ENCODE results near the gene CDH12.

GRCh38 chr5:22250528-22250927 lies 602.6 kb downstream of the CDH12 start:
- no peak for TF ChIP-seq CTCF (IDR thresholded peaks at IDR 0.05; ENCODE audit: low read depth, low read length, missing input control)
- TF ChIP-seq ZBTB33 (IDR thresholded peaks at IDR 0.05) = no peak
- no peak for TF ChIP-seq JUND (IDR thresholded peaks at IDR 0.05)
- TF ChIP-seq ATF3 (IDR thresholded peaks at IDR 0.05) = no peak
- no peak for TF ChIP-seq RAD21 (IDR thresholded peaks at IDR 0.05)
- TF ChIP-seq SP1 (IDR thresholded peaks at IDR 0.05) = no peak
- TF ChIP-seq MAX (IDR thresholded peaks at IDR 0.05) = no peak
- no peak for TF ChIP-seq YY1 (IDR thresholded peaks at IDR 0.05)
- no peak for TF ChIP-seq EGR1 (IDR thresholded peaks at IDR 0.05; ENCODE audit: low read depth in 2 of 2)
- no peak for TF ChIP-seq GABPA (IDR thresholded peaks at IDR 0.05 in 1 of 2, conservative IDR thresholded peaks at IDR 0.05 in 1 of 2)
- no peak for TF ChIP-seq TAF1 (conservative IDR thresholded peaks at IDR 0.05)
- TF ChIP-seq HNF4A (conservative IDR thresholded peaks at IDR 0.05) = no peak
- TF ChIP-seq REST (IDR thresholded peaks at IDR 0.05) = no peak
